CD4-positive, CD25-positive, alpha-beta regulatory T cell (primary cell): ENCODE data around the gene MTF1. TPM values are rescaled to one million over a fixed set of nuclear protein-coding genes. Genes with fewer than 3 reads are reported as not detected.

Experiments
- ATAC-seq, 2 donors: fragments of 150-1000 bp; cut with Tn5 transposase; one replicate each; pipeline ENCODE4 v1.10.0; 2021; ENCODE audit warnings: low read depth in 2 of 2, moderate number of reproducible peaks in 2 of 2, moderate library complexity in 1 of 2
- DNase-seq, 3 donors: peaks; one replicate each; pipeline versions ENCODE4 v3.0.0 to v3.0.0-alpha.2; 2012 to 2022; ENCODE audit warnings: mixed read lengths in 1 of 3
- H3K27ac ChIP-seq: one replicate; pipeline ENCODE4 v1.7.0; 2013; ENCODE audit warnings: mild to moderate bottlenecking, low read length; ENCODE audit not compliant: insufficient read depth, poor library complexity, severe bottlenecking
- H3K27me3 ChIP-seq: one replicate; pipeline ENCODE4 v1.7.0; 2013; ENCODE audit warnings: low read length; ENCODE audit not compliant: control insufficient read depth, insufficient read depth
- H3K36me3 ChIP-seq: one replicate; pipeline ENCODE4 v1.7.0; 2013; ENCODE audit warnings: mild to moderate bottlenecking, low read length, moderate library complexity; ENCODE audit not compliant: control insufficient read depth, insufficient read depth
- H3K4me1 ChIP-seq: 2 replicates; pipeline ENCODE4 v1.7.0; 2013; ENCODE audit warnings: mild to moderate bottlenecking, low read length; ENCODE audit not compliant: insufficient read depth, control insufficient read depth, poor library complexity, severe bottlenecking
- H3K4me3 ChIP-seq: one replicate; pipeline ENCODE4 v1.7.0; 2013; ENCODE audit warnings: low read depth, mild to moderate bottlenecking, low read length, moderate library complexity
- H3K9me3 ChIP-seq, 2 experiments: 1 replicate in 1 of 2; 2 replicates in 1 of 2; pipeline ENCODE4 v1.7.0; 2013; ENCODE audit warnings: low read length in 2 of 2, mild to moderate bottlenecking in 1 of 2, moderate library complexity in 1 of 2; ENCODE audit not compliant: control insufficient read depth in 2 of 2
- H3K27ac Mint-ChIP-seq, 3 donors: one replicate each; pipeline ENCODE4 v1.8.0; 2020 to 2022; ENCODE audit warnings: mild to moderate bottlenecking in 3 of 3, mixed read lengths in 3 of 3, moderate library complexity in 2 of 3
- H3K27me3 Mint-ChIP-seq: one replicate; pipeline ENCODE4 v1.8.0; 2022; ENCODE audit warnings: mild to moderate bottlenecking, mixed read lengths
- H3K36me3 Mint-ChIP-seq: one replicate; pipeline ENCODE4 v1.8.0; 2020; ENCODE audit warnings: mixed read lengths
- H3K4me1 Mint-ChIP-seq, 4 donors: one replicate each; pipeline ENCODE4 v1.8.0; 2020 to 2022; ENCODE audit warnings: mixed read lengths in 4 of 4, mild to moderate bottlenecking in 1 of 4
- H3K4me3 Mint-ChIP-seq, 4 donors: one replicate each; pipeline ENCODE4 v1.8.0; 2020 to 2022; ENCODE audit warnings: mild to moderate bottlenecking in 4 of 4, mixed read lengths in 4 of 4, moderate library complexity in 3 of 4
- H3K9me3 Mint-ChIP-seq, 7 donors: one replicate each; pipeline ENCODE4 v1.8.0; 2020 to 2022; ENCODE audit warnings: mixed read lengths in 7 of 7, mild to moderate bottlenecking in 3 of 7, moderate library complexity in 2 of 7
- polyA plus RNA-seq, 4 donors: library from polyadenylated mRNA; unstranded; fragments of 300-500 nt; fragmentation: Illumina TruSeq; gene quantifications; one replicate each; pipeline ENCODE4 v1.2.3, GENCODE V29; 2021
- total RNA-seq: library from RNA; stranded (reverse); gene quantifications from one replicate; pipeline ENCODE4 v1.2.3, GENCODE V29; 2022

Gene MTF1
- total and polyA plus RNA-seq, 5 donors from 2014 or later, result 16.3 to 34.1 (median 18.8) TPM

DNA sequence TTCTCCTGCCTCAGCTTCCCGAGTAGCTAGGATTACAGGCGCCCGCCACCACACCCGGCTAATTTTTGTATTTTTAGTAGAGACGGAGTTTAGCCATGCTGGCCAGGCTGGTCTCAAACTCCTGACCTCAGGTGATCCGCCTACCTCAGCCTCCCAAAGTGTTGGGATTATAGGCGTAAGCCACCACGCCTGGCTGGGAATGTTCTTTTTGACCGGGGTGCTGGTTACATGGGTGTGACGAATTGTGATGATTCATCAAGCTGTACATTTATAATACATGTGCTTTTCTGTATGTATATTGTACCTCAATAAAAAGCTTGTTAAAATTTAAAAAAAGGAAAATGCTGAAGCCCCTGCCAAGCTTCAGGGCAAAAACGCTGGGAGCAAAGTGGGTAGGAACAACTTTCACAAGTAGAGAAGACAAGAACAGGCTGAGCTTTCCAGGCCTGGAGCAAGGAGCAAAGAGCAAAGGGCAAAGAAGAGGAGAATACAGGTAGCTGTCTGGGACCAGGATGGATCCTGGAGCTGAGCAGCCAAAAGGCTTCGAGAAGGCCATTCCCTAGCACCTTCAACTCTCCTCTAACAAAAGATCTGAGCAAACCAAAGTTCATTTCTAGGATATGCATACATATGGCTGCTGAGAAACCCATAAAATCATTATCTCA is 30.9 kb downstream of the MTF1 start:
- Histone ChIP-seq H3K27ac (no peak overlapping the region), H3K4me3 (no peak overlapping the region), H3K4me1 (no peaks in the 10 kb centered on the region), H3K9me3 (no peaks in the 10 kb centered on the region), H3K27me3 (no peaks in the 10 kb centered on the region), H3K36me3 (peaks cover 53% of the 10 kb centered on the region)
- Mint-ChIP-seq H3K4me3 (no peak overlapping the region), H3K9me3 (no peaks in the 10 kb centered on the region), H3K4me1 (peaks cover 0 to 11% (median 4%) of the 10 kb centered on the region in 4 donors), H3K36me3 (peaks cover 33% of the 10 kb centered on the region), H3K27me3 (no peaks in the 10 kb centered on the region), H3K27ac (peak overlapping the region in 1 of 3 donors; percentile 56)
- no peak for DNase-seq
- ATAC-seq, result no peak

DNA sequence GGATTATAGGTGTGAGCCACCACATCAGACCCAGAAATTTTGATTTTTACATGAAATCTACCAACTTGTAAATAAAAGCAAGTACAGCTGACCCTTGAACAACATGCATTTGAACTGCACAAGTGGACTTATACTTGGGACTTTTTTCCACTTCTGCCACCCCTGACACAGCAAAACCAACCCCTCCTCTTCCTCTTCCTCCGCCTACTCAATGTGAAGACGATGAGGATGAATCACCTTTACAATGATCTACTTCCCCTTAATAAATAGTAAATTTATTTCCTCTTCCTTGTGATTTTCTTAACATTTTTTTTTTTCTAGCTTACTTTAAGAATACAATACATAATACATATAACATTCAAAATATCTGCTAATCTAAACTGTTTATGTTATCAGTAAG is 33.9 kb downstream of the MTF1 start:
- Mint-ChIP-seq H3K4me1 (peaks cover 0 to 11% (median 1%) of the 10 kb centered on the region in 4 donors), H3K36me3 (peaks cover 35% of the 10 kb centered on the region), H3K9me3 (no peaks in the 10 kb centered on the region), H3K4me3 (no peak overlapping the region), H3K27me3 (no peaks in the 10 kb centered on the region), H3K27ac (peak overlapping the region in 2 of 3 donors; percentile 5 to 51)
- H3K27me3 ChIP-seq, result no peaks in the 10 kb centered on the region
- H3K9me3 ChIP-seq, result no peaks in the 10 kb centered on the region
- H3K4me3 ChIP-seq, result no peak overlapping the region
- peaks cover 54% of the 10 kb centered on the region for H3K36me3 ChIP-seq
- DNase-seq (no peak), ATAC-seq (no peak)
- no peaks in the 10 kb centered on the region for H3K4me1 ChIP-seq
- no peak overlapping the region for H3K27ac ChIP-seq

DNA sequence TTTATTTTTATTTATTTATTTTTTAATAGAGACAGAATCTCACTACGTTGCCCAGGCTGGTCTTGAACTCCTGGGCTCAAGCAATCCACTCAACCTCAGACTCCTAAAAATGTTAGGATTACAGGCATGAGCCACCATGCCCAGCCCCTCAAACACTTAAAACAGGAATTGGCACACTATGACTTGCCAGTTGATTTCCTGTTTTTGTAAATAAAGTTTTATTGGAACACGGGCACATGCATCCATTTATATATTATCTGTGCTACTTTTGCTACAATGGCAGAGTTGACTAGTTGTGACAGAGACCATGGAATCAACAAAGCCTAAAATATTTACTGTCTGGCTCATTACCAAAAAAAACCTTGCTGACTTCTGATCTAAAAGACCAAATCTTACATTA is 35.4 kb downstream of the MTF1 start:
- Mint-ChIP-seq H3K27me3 (no peaks in the 10 kb centered on the region), H3K27ac (no peak overlapping the region), H3K4me1 (peaks cover 0 to 11% (median 1%) of the 10 kb centered on the region in 4 donors), H3K4me3 (no peak overlapping the region), H3K36me3 (peaks cover 35% of the 10 kb centered on the region), H3K9me3 (no peaks in the 10 kb centered on the region)
- H3K36me3 ChIP-seq, result peaks cover 53% of the 10 kb centered on the region
- H3K4me1 ChIP-seq, result no peaks in the 10 kb centered on the region
- no peak overlapping the region for H3K4me3 ChIP-seq
- H3K27ac ChIP-seq, result no peak overlapping the region
- ATAC-seq, result no peak
- DNase-seq, result no peak
- H3K9me3 ChIP-seq, result no peaks in the 10 kb centered on the region
- H3K27me3 ChIP-seq, result no peaks in the 10 kb centered on the region

DNA sequence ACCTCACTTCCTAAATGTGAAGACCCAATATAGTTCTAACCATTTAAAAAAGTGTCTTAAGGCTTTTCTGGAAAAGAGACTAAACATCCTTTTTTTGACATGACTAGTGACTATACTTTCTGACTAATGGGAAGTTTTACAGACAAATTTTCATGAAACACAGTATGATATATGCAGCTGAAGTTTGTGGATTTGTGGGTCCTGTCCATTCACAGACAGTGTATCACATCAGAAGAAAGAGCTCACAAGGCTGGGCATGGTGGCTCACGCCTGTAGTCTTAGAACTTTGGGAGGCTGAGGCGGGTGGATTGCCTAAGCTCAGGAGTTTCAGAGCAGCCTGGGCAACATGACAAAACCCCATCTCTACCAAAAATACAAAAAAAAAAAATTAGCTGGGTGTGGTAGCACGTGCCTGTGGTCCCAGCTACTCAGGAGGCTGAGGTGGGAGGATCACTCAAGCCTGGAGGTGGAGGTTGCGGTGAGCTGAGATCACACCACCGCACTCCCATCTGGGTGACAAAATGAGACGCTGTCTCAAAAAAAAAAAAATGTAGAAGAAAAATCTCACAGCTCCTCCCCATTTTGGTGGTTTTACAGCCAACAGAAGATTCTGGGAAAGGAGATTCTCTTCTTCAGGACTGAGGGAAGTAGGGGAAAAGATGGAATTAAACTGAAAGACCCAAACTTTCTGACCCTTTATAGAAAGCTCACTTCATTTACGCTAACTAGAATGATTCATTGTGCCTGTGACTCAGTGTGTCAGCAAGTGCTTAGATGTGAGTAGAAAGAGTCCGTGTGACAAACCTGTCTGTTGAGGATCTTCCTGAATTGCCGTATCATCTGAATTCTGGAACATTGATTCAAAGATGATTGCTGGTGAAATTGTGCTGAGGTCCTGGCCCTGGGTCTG is 36.2 kb downstream of the MTF1 start:
- Histone ChIP-seq H3K36me3 (peaks cover 50% of the 10 kb centered on the region), H3K4me3 (no peak overlapping the region), H3K4me1 (no peaks in the 10 kb centered on the region), H3K27me3 (no peaks in the 10 kb centered on the region), H3K27ac (no peak overlapping the region), H3K9me3 (no peaks in the 10 kb centered on the region)
- Mint-ChIP-seq H3K36me3 (peaks cover 35% of the 10 kb centered on the region), H3K9me3 (no peaks in the 10 kb centered on the region), H3K4me3 (no peak overlapping the region), H3K27me3 (no peaks in the 10 kb centered on the region), H3K4me1 (peaks cover 0 to 11% (median 1%) of the 10 kb centered on the region in 4 donors), H3K27ac (no peak overlapping the region)
- DNase-seq, result no peak
- ATAC-seq, result no peak

DNA sequence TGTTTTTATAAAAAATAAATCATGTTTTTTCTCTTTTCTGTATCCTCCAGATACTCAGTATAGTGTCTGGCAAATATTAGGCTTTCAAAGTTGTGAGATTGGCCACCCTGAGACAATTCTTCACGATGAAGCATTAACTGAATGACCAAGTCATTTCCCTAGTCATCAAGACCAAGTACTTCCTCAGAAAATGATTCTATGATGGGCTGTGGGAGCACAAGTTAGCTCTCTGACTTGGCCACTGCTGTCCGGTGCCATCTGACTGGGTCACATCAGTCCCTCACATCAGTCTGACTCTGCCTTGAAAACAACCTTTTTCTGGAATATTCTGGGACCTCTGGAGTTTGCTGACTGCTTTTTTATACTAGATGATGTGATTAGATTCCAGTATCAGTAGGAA is 37.9 kb downstream of the MTF1 start:
- no peaks in the 10 kb centered on the region for H3K27me3 ChIP-seq
- H3K9me3 ChIP-seq, result no peaks in the 10 kb centered on the region
- DNase-seq (no peak), ATAC-seq (no peak)
- H3K4me3 ChIP-seq, result no peak overlapping the region
- H3K4me1 ChIP-seq, result no peaks in the 10 kb centered on the region
- Mint-ChIP-seq H3K27me3 (no peaks in the 10 kb centered on the region), H3K4me1 (peaks cover 0 to 5% (median 0%) of the 10 kb centered on the region in 4 donors), H3K36me3 (peaks cover 38% of the 10 kb centered on the region), H3K9me3 (no peaks in the 10 kb centered on the region), H3K4me3 (no peak overlapping the region), H3K27ac (no peak overlapping the region)
- peaks cover 64% of the 10 kb centered on the region for H3K36me3 ChIP-seq
- no peak overlapping the region for H3K27ac ChIP-seq

DNA sequence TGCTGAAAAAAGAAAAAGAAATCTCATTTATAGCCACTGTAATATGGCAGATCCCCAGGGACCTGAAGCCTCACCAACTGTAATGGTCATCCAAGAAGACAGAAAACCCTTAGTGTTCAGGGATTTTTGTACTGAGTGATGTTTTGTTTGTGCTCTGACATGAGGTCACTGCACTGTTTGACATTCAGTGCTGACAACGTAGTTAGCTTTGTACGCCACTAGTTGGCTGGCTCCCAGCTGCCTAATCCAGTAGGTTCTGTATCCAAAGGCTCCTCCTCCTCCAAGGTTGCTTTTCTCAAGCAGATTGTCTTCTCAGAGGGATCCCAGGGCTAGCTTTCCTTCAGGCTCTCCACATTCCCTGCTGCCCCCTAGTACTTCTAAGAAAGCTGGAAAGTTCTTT is 41.9 kb downstream of the MTF1 start:
- H3K4me1 ChIP-seq, result no peaks in the 10 kb centered on the region
- DNase-seq (no peak), ATAC-seq (no peak)
- Mint-ChIP-seq H3K27ac (no peak overlapping the region), H3K27me3 (no peaks in the 10 kb centered on the region), H3K9me3 (no peaks in the 10 kb centered on the region), H3K4me1 (peaks cover 0 to 3% (median 1%) of the 10 kb centered on the region in 4 donors), H3K4me3 (no peak overlapping the region), H3K36me3 (peaks cover 33% of the 10 kb centered on the region)
- H3K27ac ChIP-seq, result no peak overlapping the region
- H3K9me3 ChIP-seq, result no peaks in the 10 kb centered on the region
- no peak overlapping the region for H3K4me3 ChIP-seq
- H3K27me3 ChIP-seq, result no peaks in the 10 kb centered on the region
- H3K36me3 ChIP-seq, result peaks cover 63% of the 10 kb centered on the region

DNA sequence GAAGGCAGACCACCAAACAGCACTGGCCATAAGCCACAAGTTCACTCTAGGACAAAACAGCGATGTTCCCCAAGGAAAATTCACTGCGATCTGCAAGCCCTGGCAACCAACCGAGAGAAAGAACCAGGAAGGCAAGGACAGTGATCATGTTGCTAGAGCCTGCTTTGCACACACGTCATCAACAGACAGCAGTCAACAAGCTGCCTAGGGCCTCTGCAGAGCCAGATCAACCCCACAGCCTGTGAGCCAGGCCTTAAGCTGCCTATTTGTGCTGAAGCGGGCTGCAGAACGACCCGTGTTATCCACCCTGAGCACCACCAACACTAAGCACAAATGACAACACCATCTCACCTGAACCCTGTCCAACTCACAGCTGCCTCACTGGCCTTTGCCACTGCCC is 45.1 kb downstream of the MTF1 start:
- Mint-ChIP-seq H3K27me3 (no peaks in the 10 kb centered on the region), H3K4me3 (no peak overlapping the region), H3K36me3 (peaks cover 12% of the 10 kb centered on the region), H3K27ac (peak overlapping the region in 1 of 3 donors; percentile 35), H3K4me1 (peaks cover 0 to 15% (median 7%) of the 10 kb centered on the region in 4 donors), H3K9me3 (no peaks in the 10 kb centered on the region)
- Histone ChIP-seq H3K27me3 (no peaks in the 10 kb centered on the region), H3K4me3 (no peak overlapping the region), H3K4me1 (peaks cover 3% of the 10 kb centered on the region), H3K27ac (no peak overlapping the region), H3K36me3 (peaks cover 37% of the 10 kb centered on the region), H3K9me3 (no peaks in the 10 kb centered on the region)
- ATAC-seq (no peak), DNase-seq (no peak)
